ENCODE data around the gene VPS16.
"Not testable (repeated sequence)": the region's sequence is repeated elsewhere in the genome, so short reads cannot be mapped to it uniquely, and the experiment has no call there.

GRCh38 chr20:2807929-2808328 is 32.6 kb upstream of the VPS16 start:
- TF ChIP-seq, protein P1, sequence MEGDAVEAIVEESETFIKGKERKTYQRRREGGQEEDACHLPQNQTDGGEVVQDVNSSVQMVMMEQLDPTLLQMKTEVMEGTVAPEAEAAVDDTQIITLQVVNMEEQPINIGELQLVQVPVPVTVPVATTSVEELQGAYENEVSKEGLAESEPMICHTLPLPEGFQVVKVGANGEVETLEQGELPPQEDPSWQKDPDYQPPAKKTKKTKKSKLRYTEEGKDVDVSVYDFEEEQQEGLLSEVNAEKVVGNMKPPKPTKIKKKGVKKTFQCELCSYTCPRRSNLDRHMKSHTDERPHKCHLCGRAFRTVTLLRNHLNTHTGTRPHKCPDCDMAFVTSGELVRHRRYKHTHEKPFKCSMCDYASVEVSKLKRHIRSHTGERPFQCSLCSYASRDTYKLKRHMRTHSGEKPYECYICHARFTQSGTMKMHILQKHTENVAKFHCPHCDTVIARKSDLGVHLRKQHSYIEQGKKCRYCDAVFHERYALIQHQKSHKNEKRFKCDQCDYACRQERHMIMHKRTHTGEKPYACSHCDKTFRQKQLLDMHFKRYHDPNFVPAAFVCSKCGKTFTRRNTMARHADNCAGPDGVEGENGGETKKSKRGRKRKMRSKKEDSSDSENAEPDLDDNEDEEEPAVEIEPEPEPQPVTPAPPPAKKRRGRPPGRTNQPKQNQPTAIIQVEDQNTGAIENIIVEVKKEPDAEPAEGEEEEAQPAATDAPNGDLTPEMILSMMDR (IDR thresholded peaks at IDR 0.05) = not testable (repeated sequence)
- TF ChIP-seq POLR2A, POLR2AphosphoS5, EP300 (IDR thresholded peaks at IDR 0.05): not testable (repeated sequence)

All from stomach (tissue), 4 donors.